HG03460 (cell line): ENCODE data around the gene CH25H.
A peak's percentile ranks its signal among the peaks of the same experiment; 100 is the strongest.
"Not testable (repeated sequence)": the region's sequence is repeated elsewhere in the genome, so short reads cannot be mapped to it uniquely, and the experiment has no call there.

Experiments used
- ATAC-seq: cut with Tn5 transposase; IDR thresholded peaks from one replicate; pipeline ENCODE4 v1.9.1; 2021; ENCODE audit not compliant: unreplicated experiment

Gene CH25H

GRCh38 chr10:89207181-89207800 lies at the start of gene CH25H:
Gene CH25H (minus strand): TSS chr10:89207317. CDS start chr10:89207292, 25 bp downstream.
- ATAC-seq: no peak

GRCh38 chr10:89256340-89256739 lies 49.2 kb upstream of the CH25H start:
- no peak for ATAC-seq

DNA sequence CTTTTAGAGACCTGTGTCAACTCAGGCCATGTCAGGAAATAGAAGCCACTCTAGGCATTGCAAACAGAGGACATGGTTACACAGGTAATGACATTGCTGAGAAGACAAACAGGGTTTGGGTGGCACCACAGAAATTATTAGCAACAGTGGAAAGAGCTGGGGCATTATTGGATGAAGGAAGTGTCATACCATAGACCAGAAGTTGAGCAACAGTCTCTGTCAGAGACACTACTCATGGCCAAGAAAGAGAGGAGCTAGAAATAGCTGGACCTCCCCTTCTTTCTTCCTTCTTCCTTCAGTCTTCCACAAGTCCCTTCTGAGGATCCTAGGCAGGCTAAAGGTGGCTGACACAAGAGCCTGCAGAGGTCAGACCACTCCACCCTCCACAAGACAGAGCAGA lies 48.7 kb upstream of the CH25H start:
- no peak for ATAC-seq

GRCh38 chr10:89255091-89255579 lies 48.0 kb upstream of the CH25H start:
- not testable (repeated sequence) for ATAC-seq

GRCh38 chr10:89252225-89252585 lies 45.1 kb upstream of the CH25H start:
- ATAC-seq: no peak

DNA sequence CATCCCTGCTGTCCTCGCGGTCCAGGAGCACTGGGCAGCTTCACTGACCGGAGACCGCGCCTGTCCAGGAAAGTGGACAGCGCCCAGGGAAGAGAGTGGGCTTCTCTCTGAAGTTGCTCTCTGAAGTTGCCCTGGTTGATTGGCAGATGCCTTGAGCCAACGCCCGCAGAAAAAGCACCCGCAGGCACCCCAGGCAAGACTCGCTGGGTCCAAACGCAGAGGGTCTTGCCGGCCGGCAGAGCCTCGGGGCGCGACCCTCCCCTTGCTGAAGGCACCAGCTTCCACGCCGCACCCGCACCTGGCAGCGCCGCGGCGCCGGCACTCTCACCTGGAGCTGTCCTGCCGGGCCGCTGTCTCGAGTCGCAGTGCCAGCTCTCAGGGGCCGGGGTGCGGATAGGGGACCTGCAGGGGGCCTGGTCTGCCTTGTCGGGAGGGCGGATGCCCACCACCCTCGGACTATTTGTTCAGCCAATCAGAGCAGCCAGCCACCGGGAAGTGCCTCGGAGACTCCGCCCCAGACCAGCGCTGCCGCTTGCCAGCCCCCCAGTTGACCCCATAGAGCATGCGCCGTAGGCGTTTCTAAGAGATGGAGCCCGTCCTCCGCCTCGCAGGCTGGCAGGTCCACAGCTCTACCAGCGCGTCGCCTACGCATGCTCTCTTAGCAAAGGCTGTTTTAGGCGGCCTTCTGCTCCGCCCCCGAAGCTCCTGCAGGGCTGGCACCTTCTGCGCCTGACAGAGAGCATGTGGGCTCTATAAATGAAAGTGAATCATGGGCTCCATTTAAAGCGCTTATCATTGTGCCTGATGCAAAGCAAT lies 44.5 kb upstream of the CH25H start, which contains the start of gene LIPA:
TSS of gene LIPA (minus strand) at position 367 of the 816 bp plus-strand sequence. CDS start 4,127 bp downstream, outside the sequence.
- peak; percentile 97 for ATAC-seq

DNA sequence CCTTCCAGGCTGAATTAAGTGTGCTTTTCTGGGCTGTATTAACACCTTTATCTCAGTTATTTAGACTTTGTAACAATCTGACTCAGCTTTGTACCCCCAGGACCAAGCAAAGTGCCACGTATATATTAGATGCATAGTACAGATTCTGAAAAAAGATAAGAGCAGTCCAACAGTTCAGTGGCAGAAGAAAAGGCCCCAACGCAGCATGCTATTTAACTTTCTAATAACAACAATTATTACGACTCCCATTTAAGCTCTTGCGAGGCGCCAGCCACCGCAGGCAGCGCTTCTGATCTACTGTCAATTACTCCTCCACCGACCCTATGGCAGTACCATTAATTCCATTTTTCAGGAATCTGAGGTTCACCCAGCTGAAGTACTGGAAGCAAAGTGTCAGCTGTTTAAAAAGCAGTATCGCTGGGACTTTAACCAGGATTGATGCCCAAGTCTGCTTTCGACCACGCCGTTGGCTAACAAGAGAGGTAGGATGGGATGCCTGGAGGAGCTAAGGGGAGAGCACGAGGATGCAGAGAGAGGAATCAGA lies 43.8 kb upstream of the CH25H start:
- no peak for ATAC-seq

DNA sequence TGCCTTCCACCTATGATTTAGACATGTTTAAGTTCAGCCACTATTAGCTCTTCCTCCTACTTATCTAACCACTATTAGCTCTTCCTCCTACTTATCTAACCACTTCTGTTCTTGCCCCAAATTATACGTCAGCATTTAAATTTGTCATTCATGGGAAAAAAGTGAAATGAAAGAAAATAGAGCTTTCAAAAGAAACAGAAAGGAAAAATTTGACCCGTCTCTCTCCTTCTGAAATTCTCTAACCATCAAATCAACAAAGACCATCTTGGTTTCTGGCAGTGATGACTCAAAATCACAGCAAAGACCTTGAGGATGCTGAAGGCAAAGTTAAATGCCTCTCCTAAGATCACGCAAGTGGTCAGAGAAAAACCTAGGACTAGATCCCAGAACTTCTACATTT lies 41.9 kb upstream of the CH25H start:
- ATAC-seq: no peak

DNA sequence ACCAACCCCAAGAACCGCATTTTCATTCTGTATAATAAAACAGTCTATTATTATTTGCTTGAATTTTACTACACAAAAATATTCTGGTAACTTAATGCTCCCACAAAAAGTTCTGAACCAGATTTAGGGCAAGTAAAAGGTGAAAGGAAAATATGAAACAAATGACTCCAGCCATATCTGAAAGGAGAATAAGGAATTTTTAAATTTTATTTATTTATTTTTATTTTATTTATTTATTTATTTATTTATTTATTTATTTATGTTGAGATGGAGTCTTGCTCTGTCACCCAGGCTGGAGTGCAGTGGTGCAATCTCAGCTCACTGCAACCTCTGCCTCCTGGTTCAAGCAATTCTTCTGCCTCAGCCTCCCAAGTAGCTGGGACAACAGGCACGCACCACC lies 40.5 kb upstream of the CH25H start:
- not testable (repeated sequence) for ATAC-seq

- no peak for ATAC-seq
Measured at GRCh38 chr10:89245802-89246201, 38.7 kb upstream of the CH25H start.

DNA sequence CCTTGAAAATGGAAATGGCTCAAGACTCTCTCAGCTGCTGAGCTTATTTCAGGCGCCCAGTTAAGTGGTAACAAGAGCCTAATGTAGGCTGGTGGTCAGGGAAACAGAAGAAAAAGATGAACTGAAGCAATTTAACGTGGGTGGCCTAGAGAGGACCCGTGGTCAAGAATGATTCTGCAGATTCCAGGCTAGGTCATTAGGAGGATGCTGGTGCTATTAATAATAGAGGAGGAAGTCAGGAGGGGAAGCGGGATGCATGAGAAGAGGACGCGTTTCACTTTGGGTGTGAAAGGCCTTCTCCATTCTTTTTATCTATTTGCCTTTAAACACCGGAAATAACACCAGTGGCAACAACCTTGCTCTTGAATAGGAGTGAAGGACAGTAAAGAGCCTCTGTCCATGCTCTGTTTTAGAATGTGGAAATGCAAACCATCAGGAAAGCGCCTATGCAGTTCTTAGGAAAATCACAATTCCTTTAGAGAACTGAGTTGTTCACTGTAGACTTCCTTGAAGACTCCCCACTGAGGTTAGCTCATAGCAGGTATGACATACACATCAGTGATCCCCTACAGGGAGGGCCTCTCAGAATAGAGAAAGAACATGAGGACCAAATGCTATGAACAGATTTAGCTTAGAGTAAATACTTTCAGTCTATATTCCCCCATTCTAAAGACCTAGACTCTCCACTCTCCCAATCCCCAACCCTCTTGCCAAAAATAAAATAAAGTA lies 35.9 kb upstream of the CH25H start:
- ATAC-seq: no peak

GRCh38 chr10:89242345-89242684 lies 35.2 kb upstream of the CH25H start:
- no peak for ATAC-seq

- peak; percentile 44 for ATAC-seq
Measured at GRCh38 chr10:89241486-89242344, 34.6 kb upstream of the CH25H start.

- no peak for ATAC-seq
Measured at GRCh38 chr10:89241026-89241425, 33.9 kb upstream of the CH25H start.

DNA sequence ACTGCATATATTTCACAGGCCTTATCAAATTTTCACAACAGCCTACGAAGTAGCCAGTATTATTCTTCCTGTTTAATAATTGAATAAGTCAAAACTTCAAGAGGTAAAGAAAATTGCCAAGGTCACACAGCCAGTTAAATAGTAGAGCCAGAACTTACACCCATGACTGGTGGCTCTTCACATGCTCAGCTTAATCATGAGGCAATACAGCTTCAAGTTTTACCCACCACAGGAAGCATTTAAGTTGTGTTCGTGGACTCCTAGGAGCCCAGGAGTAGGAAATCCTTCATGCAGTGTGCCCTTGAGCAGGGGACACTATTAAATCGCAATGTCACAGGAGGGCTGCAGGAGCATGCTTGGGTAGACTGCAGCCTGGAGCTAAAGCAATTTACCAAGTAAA lies 33.4 kb upstream of the CH25H start:
- ATAC-seq: no peak

DNA sequence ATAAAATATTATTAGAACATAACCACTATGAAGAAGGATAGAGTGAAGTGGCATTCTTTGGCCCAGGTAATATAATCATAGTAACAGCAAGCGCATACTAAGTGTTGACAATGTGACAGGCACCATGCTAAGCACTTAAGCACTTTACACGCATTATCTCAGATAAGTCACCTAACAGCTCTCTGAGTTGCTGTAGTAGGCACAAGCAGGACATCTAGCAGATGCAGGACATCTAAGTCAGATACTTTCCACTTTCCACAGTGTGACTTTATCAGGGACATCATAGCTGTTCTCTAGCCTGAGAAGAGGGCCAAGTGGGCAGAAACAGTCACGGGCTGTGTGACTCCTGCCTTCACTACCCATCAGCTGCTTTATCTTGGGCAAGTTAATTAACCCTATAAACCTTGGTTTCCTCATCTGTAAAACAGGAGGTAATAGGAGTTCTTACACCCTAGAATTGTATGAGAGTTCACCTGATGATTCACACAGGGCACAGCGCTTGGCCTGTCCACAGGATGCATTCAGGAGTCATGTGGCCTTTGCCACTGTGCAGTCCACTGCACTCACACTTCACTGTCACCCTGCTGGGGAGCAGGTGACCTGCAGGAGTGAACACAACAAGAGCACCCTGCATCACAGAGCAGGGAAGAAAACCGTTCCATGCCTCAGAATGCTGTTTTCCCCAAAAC lies 32.0 kb upstream of the CH25H start:
- no peak for ATAC-seq

DNA sequence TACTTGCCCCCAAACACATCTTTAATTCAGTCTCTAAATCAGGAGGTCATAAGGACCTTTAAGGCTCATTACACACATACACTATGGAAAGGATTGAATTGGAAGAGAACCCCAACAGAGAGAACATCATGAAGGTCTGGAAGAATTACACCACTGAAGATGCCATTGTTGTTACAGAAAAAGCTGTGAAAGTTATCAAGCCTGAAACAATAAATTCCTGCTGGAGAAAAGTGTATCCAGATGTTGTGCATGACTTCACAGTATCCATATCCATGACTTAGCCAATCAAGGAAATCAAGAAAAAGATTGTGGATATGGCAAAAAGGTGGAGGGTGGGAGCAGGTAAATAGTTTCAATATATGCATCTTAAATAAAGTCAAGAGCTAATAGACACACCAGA lies 30.7 kb upstream of the CH25H start:
- ATAC-seq: no peak

GRCh38 chr10:89236226-89236797 lies 29.2 kb upstream of the CH25H start:
- no peak for ATAC-seq

- ATAC-seq: no peak
Measured at GRCh38 chr10:89235073-89235798, 28.1 kb upstream of the CH25H start.
